ENCODE measurements around the gene ADAMTS17.

The ADAMTS17 gene

GRCh38 chr15:99974246-99974645, 367.5 kb downstream of the ADAMTS17 start:
- DNase-seq (ENCODE audit: low read depth), result no peak

GRCh38 chr15:99973351-99973750, 368.4 kb downstream of the ADAMTS17 start:
- no peak for DNase-seq (ENCODE audit: low read depth)

GRCh38 chr15:99970891-99971430, 370.8 kb downstream of the ADAMTS17 start:
- DNase-seq (ENCODE audit: low read depth), result no peak

GRCh38 chr15:99969261-99969920, 372.4 kb downstream of the ADAMTS17 start:
- no peak for DNase-seq (ENCODE audit: low read depth)

- no peak for DNase-seq (ENCODE audit: low read depth)
Measured at GRCh38 chr15:99967841-99968371, 373.9 kb downstream of the ADAMTS17 start.

- no peak for DNase-seq (ENCODE audit: low read depth)
Measured at GRCh38 chr15:99966815-99967214, 375.0 kb downstream of the ADAMTS17 start.

GRCh38 chr15:99965376-99965775, 376.4 kb downstream of the ADAMTS17 start:
- DNase-seq (ENCODE audit: low read depth), result no peak

- DNase-seq (ENCODE audit: low read depth), result no peak
Measured at GRCh38 chr15:99963976-99964375, 377.8 kb downstream of the ADAMTS17 start.

- DNase-seq (ENCODE audit: low read depth), result no peak
Measured at GRCh38 chr15:99963096-99963825, 378.5 kb downstream of the ADAMTS17 start.

GRCh38 chr15:99962006-99962561, 379.7 kb downstream of the ADAMTS17 start:
- DNase-seq (ENCODE audit: low read depth), result no peak

GRCh38 chr15:99961011-99961441, 380.7 kb downstream of the ADAMTS17 start:
- DNase-seq (ENCODE audit: low read depth), result no peak

- no peak for DNase-seq (ENCODE audit: low read depth)
Measured at GRCh38 chr15:99959326-99959725, 382.4 kb downstream of the ADAMTS17 start.

GRCh38 chr15:99958426-99959097, 383.2 kb downstream of the ADAMTS17 start:
- DNase-seq (ENCODE audit: low read depth), result no peak

GRCh38 chr15:99957642-99958013, 384.1 kb downstream of the ADAMTS17 start:
- no peak for DNase-seq (ENCODE audit: low read depth)

GRCh38 chr15:99956820-99957641, 384.7 kb downstream of the ADAMTS17 start:
- no peak for DNase-seq (ENCODE audit: low read depth)

- no peak for DNase-seq (ENCODE audit: low read depth)
Measured at GRCh38 chr15:99956022-99956775, 385.6 kb downstream of the ADAMTS17 start.

- no peak for DNase-seq (ENCODE audit: low read depth)
Measured at GRCh38 chr15:99955532-99955931, 386.2 kb downstream of the ADAMTS17 start.

- no peak for DNase-seq (ENCODE audit: low read depth)
Measured at GRCh38 chr15:99955181-99955525, 386.6 kb downstream of the ADAMTS17 start.

GRCh38 chr15:99954361-99955180, 387.2 kb downstream of the ADAMTS17 start:
- no peak for DNase-seq (ENCODE audit: low read depth)

- DNase-seq (ENCODE audit: low read depth), result no peak
Measured at GRCh38 chr15:99953886-99954285, 387.9 kb downstream of the ADAMTS17 start.
